ENCODE data around the gene PGC. TPM values are rescaled to one million over a fixed set of nuclear protein-coding genes. Genes with fewer than 3 reads are reported as not detected.

PGC gene
- total and polyA plus RNA-seq, 9 of the 15 experiments (the other 6 are each of a cell fraction or from before 2014, with no cell fraction given) = 0.17 to 0.40 TPM; not detected in 7

GRCh38 chr6:41785689-41786450 lies 38.7 kb upstream of the PGC start (continued):
- TF ChIP-seq ZBTB33 (CRISPR knock-in tag; IDR thresholded peaks at IDR 0.05) (peak; percentile 12; the same call in 1 of the 2 replicates), SAFB2 (IDR thresholded peaks at IDR 0.05; ENCODE audit: borderline replicate concordance, low read depth, low read length, severe bottlenecking) (no peak), POLR2G (IDR thresholded peaks at IDR 0.05; ENCODE audit: low read depth, low read length) (no peak), ZNF431 (CRISPR knock-in tag; IDR thresholded peaks at IDR 0.05) (0 out of 2 replicates have a peak, but pooled peaks have one; percentile 32), KDM2B (CRISPR knock-in tag; IDR thresholded peaks at IDR 0.05) (peak; percentile 46; the same call in 1 of the 2 replicates), RERE (CRISPR knock-in tag; IDR thresholded peaks at IDR 0.05; ENCODE audit: borderline replicate concordance) (0 out of 2 replicates have a peak, but pooled peaks have one; percentile 43), ERF (CRISPR knock-in tag; IDR thresholded peaks at IDR 0.05) (0 out of 2 replicates have a peak, but pooled peaks have one; percentile 13), ZNF830 (CRISPR knock-in tag; IDR thresholded peaks at IDR 0.05) (no peak), CREB1 (IDR thresholded peaks at IDR 0.05) (no peak), CREB1 (CRISPR knock-in tag; IDR thresholded peaks at IDR 0.05) (no peak), ZNF280A (IDR thresholded peaks at IDR 0.05; ENCODE audit: low read depth, partially characterized antibody) (no peak)
